Pancreas (tissue), 10 donors: ENCODE measurements around the gene PEAK1. TPM values are rescaled to one million over a fixed set of nuclear protein-coding genes. Genes with fewer than 3 reads are reported as not detected.
A peak's percentile ranks its signal among the peaks of the same experiment; 100 is the strongest.

Experiments
- ATAC-seq, 4 donors: fragments of 200-7000 bp; cut with Tn5 transposase; one replicate each; pipeline versions ENCODE4 v1.8.0 to v1.9.1; 2020; ENCODE audit warnings: mild to moderate bottlenecking in 4 of 4, moderate library complexity in 4 of 4
- DNase-seq, 6 donors: peaks; one replicate each; pipeline ENCODE4 v3.0.0-alpha.2; 2020
- FAIRE-seq: peaks from 2 replicates; lab custom pipeline; 2012; peaks lifted over from hg19 to GRCh38; lab: Jason Lieb, UNC
- H3K27ac ChIP-seq, 4 donors: fragments of 200-600 bp; sonication (generic); 1 replicate in 3 of 4; 2 replicates in 1 of 4; pipeline versions ENCODE4 v1.5.0 to v1.8.0; 2020
- H3K27me3 ChIP-seq, 4 donors: fragments of 200-600 bp; one replicate each; pipeline ENCODE4 v1.8.0; 2021
- H3K36me3 ChIP-seq, 3 donors: fragments of 200-600 bp; sonication (generic) in 1 of 3; one replicate each; pipeline versions ENCODE4 v1.5.0 to v1.8.0; 2020 to 2021
- H3K4me1 ChIP-seq, 3 donors: fragments of 200-600 bp; one replicate each; pipeline ENCODE4 v1.8.0; 2021
- H3K4me3 ChIP-seq, 4 donors: fragments of 200-600 bp; sonication (generic) in 2 of 4; one replicate each; pipeline versions ENCODE4 v1.5.0 to v1.8.0; 2020 to 2021
- H3K9me3 ChIP-seq, 4 donors: fragments of 200-600 bp; one replicate each; pipeline ENCODE4 v1.8.0; 2021
- WGBS, 2 donors: extraction: QIAGEN DNeasy Blood & Tissue Kit; methylation state at CpG; one replicate each; pipeline ENCODE4 v1.1.7; 2013; 5-methylcytosine and 5-hydroxymethylcytosine counted together
- intact Hi-C, 3 donors: fragments of 100-400 bp; cut with DNase I; formaldehyde crosslinking; loops; one replicate each; pipeline versions ENCODE4 v1.11.1 to v1.14.2; 2022
- polyA plus RNA-seq, 2 donors: library from polyadenylated mRNA; stranded (reverse); fragments of 200-250 nt; gene quantifications; one replicate each; pipeline ENCODE4 v1.2.3, GENCODE V29; 2013
- total RNA-seq, 6 donors: library from RNA; stranded (reverse); fragmentation: NEBNext Ultra II Directional in 4 of 6; extraction: Animal tissue kit (Norgen Biotek cat#: 25700) in 4 of 6; gene quantifications; one replicate each; pipeline versions ENCODE4 v1.2.1 to v1.2.4, GENCODE V29; 2021 to 2023
- TF ChIP-seq, protein P1 (sequence below), 4 donors: fragments of 200-600 bp; sonication (generic) in 3 of 4; IDR thresholded peaks; one replicate each; pipeline versions ENCODE4 v1.5.0 to v1.8.0; 2021; ENCODE audit warnings: antibody characterized with exemption in 4 of 4
- donor health status: healthy with polysubstance abuse.
- donor health status: DM: no; HTN: no; CAD: no; lungs with moderate emphysema.
- donor health status: DM: no; HTN: no; CAD: no.
- donor health status: control.
- donor health status: control.
- donor health status: Bipolar disorder and iron deficiency.
- donor health status: DM: yes; HTN: yes; CAD: no.
- donor health status: DM: no; HTN: no; CAD: no.
- donor health status: DM: no; HTN: no; CAD: no.
- donor health status: DM: yes; HTN: yes; CAD: no.

PEAK1 gene
- total and polyA plus RNA-seq, 8 donors: 1.8 to 27.6 (median 12.1) TPM

- ATAC-seq (peak in 2 of 4 donors; percentile 17 to 39), FAIRE-seq (no peak), DNase-seq (no peak)
- 89 to 94% methylated on average over 3 of the region's 3 CpGs for WGBS, 2 donors
- intact Hi-C loops: loop anchor here in 2 of 3 donors (10.0 kb wide), 1 partner anchor 441 kb away; no protein-coding TSS in a partner anchor
- TF ChIP-seq, protein P1, sequence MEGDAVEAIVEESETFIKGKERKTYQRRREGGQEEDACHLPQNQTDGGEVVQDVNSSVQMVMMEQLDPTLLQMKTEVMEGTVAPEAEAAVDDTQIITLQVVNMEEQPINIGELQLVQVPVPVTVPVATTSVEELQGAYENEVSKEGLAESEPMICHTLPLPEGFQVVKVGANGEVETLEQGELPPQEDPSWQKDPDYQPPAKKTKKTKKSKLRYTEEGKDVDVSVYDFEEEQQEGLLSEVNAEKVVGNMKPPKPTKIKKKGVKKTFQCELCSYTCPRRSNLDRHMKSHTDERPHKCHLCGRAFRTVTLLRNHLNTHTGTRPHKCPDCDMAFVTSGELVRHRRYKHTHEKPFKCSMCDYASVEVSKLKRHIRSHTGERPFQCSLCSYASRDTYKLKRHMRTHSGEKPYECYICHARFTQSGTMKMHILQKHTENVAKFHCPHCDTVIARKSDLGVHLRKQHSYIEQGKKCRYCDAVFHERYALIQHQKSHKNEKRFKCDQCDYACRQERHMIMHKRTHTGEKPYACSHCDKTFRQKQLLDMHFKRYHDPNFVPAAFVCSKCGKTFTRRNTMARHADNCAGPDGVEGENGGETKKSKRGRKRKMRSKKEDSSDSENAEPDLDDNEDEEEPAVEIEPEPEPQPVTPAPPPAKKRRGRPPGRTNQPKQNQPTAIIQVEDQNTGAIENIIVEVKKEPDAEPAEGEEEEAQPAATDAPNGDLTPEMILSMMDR (IDR thresholded peaks at IDR 0.05): no peak
- Histone ChIP-seq H3K27ac (no peak overlapping the region), H3K36me3 (no peaks in the 10 kb centered on the region), H3K4me3 (no peak overlapping the region), H3K4me1 (no peaks in the 10 kb centered on the region), H3K27me3 (no peaks in the 10 kb centered on the region), H3K9me3 (no peaks in the 10 kb centered on the region)
These were observed 315.7 kb downstream of the PEAK1 start for GRCh38 chr15:77104155-77104554.

GRCh38 chr15:77099741-77100463, 320.0 kb downstream of the PEAK1 start:
- Histone ChIP-seq H3K36me3 (no peaks in the 10 kb centered on the region), H3K9me3 (no peaks in the 10 kb centered on the region), H3K4me3 (no peak overlapping the region), H3K27ac (no peak overlapping the region), H3K4me1 (no peaks in the 10 kb centered on the region), H3K27me3 (no peaks in the 10 kb centered on the region)
- WGBS, 2 donors: 88 to 94% methylated on average over 4 of the region's 4 CpGs
- no peak for DNase-seq
- TF ChIP-seq, protein P1 (IDR thresholded peaks at IDR 0.05): no peak
- FAIRE-seq: no peak
- intact Hi-C loops: loop anchor here in 2 of 3 donors (10.0 kb wide), 1 partner anchor 445 kb away; no protein-coding TSS in a partner anchor
- ATAC-seq: no peak

DNA sequence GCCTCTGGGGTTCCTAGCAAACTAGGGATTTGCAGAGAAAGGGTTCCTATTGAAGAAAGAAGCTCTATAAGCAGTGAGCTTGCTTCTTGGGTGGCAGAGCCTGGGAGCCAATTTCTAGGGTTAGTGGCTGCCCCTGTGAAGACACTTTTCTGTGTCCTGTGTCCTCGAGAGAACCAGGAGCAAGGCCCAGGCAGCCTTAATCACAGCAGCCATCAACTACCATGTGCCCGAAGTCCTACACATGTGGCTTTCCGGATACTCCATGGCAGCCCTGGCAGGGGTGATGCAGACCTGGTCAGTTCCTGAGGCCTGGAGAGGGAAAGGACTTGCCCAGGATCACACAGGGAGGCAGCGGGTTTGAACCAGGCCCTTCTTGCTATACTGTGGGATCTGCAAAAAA, 321.3 kb downstream of the PEAK1 start:
- Histone ChIP-seq H3K9me3 (no peaks in the 10 kb centered on the region), H3K4me1 (no peaks in the 10 kb centered on the region), H3K4me3 (no peak overlapping the region), H3K27ac (no peak overlapping the region), H3K27me3 (no peaks in the 10 kb centered on the region), H3K36me3 (no peaks in the 10 kb centered on the region)
- no peak for ATAC-seq
- TF ChIP-seq, protein P1 (IDR thresholded peaks at IDR 0.05): no peak
- WGBS, 2 donors: 93 to 98% methylated on average over 4 of the region's 4 CpGs
- intact Hi-C loops: no loop called here
- DNase-seq: no peak
- FAIRE-seq: no peak

DNA sequence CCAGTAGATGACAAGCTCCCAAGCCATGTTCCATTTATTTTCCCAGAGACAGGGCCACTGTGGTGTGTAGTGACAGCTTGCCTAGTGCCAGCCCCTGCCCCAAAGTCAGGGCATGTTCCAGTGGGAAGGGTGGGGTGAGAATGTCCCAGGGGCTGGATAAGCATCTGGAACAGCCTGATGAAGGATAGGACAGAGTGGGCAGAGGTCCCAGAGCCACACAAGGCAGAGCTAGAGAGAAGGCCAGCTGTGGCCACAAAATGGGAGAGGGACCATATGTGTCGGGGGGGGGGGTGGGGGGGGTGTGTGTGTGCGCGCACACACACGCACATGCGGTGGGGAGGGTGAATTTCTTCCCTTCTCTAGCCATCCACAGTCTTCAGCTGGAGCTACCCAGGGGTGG, 322.0 kb downstream of the PEAK1 start:
- Histone ChIP-seq H3K9me3 (no peaks in the 10 kb centered on the region), H3K4me1 (no peaks in the 10 kb centered on the region), H3K4me3 (no peak overlapping the region), H3K36me3 (no peaks in the 10 kb centered on the region), H3K27me3 (no peaks in the 10 kb centered on the region), H3K27ac (no peak overlapping the region)
- FAIRE-seq (no peak), DNase-seq (no peak), ATAC-seq (no peak)
- intact Hi-C loops: no loop called here
- 95 to 100% methylated on average over 4 to 5 of the region's 5 CpGs for WGBS, 2 donors
- TF ChIP-seq, protein P1 (IDR thresholded peaks at IDR 0.05): no peak

DNA sequence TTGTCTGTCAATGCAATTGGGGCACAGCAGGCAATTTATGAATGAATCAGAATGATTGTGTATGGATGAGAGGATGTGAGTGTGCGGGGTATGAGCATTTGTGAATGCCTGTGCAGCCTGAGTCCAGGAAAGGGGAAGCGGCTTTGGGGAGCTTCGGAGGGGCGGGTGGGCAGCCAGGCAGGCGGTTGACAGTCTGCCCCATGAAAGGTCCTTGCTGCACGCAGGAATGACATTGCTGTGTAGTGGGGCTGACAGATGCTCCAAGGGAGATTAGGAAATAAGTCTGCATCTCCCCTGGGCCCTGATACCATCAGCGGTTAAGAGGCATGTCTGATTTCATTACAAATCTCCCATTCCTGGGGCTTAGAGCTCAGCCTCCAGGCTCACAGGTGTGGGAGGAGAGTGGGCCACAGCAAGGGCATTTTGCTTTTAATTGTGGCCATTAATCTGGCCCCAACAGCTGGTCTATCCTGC, 322.6 kb downstream of the PEAK1 start:
- ATAC-seq (no peak), DNase-seq (no peak), FAIRE-seq (no peak)
- Histone ChIP-seq H3K9me3 (no peaks in the 10 kb centered on the region), H3K27me3 (no peaks in the 10 kb centered on the region), H3K27ac (no peak overlapping the region), H3K4me1 (no peaks in the 10 kb centered on the region), H3K4me3 (no peak overlapping the region), H3K36me3 (no peaks in the 10 kb centered on the region)
- intact Hi-C loops: no loop called here
- TF ChIP-seq, protein P1 (IDR thresholded peaks at IDR 0.05): no peak
- 86 to 91% methylated on average over 7 of the region's 7 CpGs for WGBS, 2 donors
